Endodermal cell (in vitro differentiated cells): ENCODE results near the gene RHOV. TPM values are rescaled to one million over a fixed set of nuclear protein-coding genes. Genes with fewer than 3 reads are reported as not detected.

Experiments
- DNase-seq: peaks from one replicate; pipeline ENCODE4 v3.0.0-alpha.2; 2017
- H3K27ac ChIP-seq: 2 replicates; pipeline ENCODE4 v1.5.1; 2013; ENCODE audit warnings: mild to moderate bottlenecking, low read depth, low read length, moderate library complexity
- H3K27me3 ChIP-seq: 2 replicates; pipeline ENCODE4 v1.6.1; 2013; ENCODE audit warnings: mild to moderate bottlenecking, low read length, moderate library complexity; ENCODE audit not compliant: insufficient read depth, control insufficient read depth, poor library complexity, severe bottlenecking
- H3K36me3 ChIP-seq: 2 replicates; pipeline ENCODE4 v1.7.0; 2013; ENCODE audit warnings: mild to moderate bottlenecking, low read length, moderate library complexity; ENCODE audit not compliant: control insufficient read depth, insufficient read depth
- H3K4me1 ChIP-seq: one replicate; pipeline ENCODE4 v1.7.0; 2013; ENCODE audit warnings: low read length; ENCODE audit not compliant: control insufficient read depth, insufficient read depth
- H3K4me3 ChIP-seq: 2 replicates; pipeline ENCODE4 v1.5.1; 2013; ENCODE audit warnings: mild to moderate bottlenecking, low read length, moderate library complexity
- H3K9ac ChIP-seq: 2 replicates; pipeline ENCODE4 v1.6.1; 2013; ENCODE audit warnings: mild to moderate bottlenecking, low read length, moderate library complexity; ENCODE audit not compliant: poor library complexity, severe bottlenecking; ENCODE audit errors: extremely low read depth
- H3K9me3 ChIP-seq: 2 replicates; pipeline ENCODE4 v1.6.1; 2013; ENCODE audit warnings: mild to moderate bottlenecking, low read length, moderate library complexity; ENCODE audit not compliant: control insufficient read depth
- H3K27ac Mint-ChIP-seq: 2 replicates; pipeline ENCODE4 v1.8.0; 2020; ENCODE audit warnings: mixed read lengths
- H3K27me3 Mint-ChIP-seq: 2 replicates; pipeline ENCODE4 v1.8.0; 2021; ENCODE audit warnings: mild to moderate bottlenecking, mixed read lengths; ENCODE audit not compliant: insufficient read depth
- H3K36me3 Mint-ChIP-seq: 2 replicates; pipeline ENCODE4 v1.8.0; 2020; ENCODE audit warnings: low read depth, mixed read lengths
- H3K4me1 Mint-ChIP-seq: 2 replicates; pipeline ENCODE4 v1.8.0; 2020; ENCODE audit warnings: mixed read lengths
- H3K4me3 Mint-ChIP-seq: 2 replicates; pipeline ENCODE4 v1.8.0; 2020; ENCODE audit warnings: mild to moderate bottlenecking, moderate library complexity, mixed read lengths
- H3K9me3 Mint-ChIP-seq: 2 replicates; pipeline ENCODE4 v1.8.0; 2020; ENCODE audit warnings: mild to moderate bottlenecking, mixed read lengths
- WGBS, 2 experiments: methylation state at CpG; one replicate each; pipeline versions ENCODE4 v1.1.5 to v1.1.7; 2013; ENCODE audit warnings: missing lambda C conversion rate in 2 of 2, mixed read lengths in 1 of 2; ENCODE audit not compliant: insufficient coverage in 1 of 2, insufficient read length in 1 of 2; 5-methylcytosine and 5-hydroxymethylcytosine counted together
- total RNA-seq, 2 donors: library from RNA; stranded (reverse); fragmentation: NEBNext Ultra II Directional in 1 of 2; extraction: Animal tissue kit (Norgen Biotek cat#: 25700) in 1 of 2; gene quantifications; 2 replicates in 1 of 2; 3 replicates in 1 of 2; pipeline ENCODE4 v1.2.1, GENCODE V29; 2021
- TF ChIP-seq, protein P1 (sequence below): fragments of 200-600 bp; sonication (generic); conservative IDR thresholded peaks from 2 replicates; pipeline ENCODE4 v1.5.0; 2021; ENCODE audit warnings: antibody characterized with exemption, mild to moderate bottlenecking

Gene RHOV
- total RNA-seq, 2 donors from 2014 or later, result 1.8 to 2.8 TPM

DNA sequence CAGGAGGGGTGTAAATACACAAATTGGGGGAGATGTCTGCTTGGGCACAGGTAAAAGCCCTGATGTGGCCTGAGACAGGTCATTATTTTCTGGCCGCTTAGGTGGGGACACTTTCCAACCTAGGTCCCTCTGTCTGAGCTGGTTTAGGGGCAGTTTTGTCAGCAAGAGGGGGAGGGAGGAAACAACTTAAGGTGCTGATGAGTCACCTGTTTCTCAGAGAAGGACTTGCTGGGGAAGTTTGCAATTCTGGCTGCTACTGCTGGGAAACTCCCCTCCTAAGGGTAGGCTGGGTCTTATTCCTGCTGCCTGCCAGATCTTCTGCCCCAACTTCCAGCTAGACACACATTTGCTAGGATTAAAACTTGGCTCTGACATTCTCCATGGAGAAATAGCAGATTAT, 4.8 kb upstream of the RHOV start:
- peaks cover 10% of the 10 kb centered on the region for H3K9me3 ChIP-seq
- peak; percentile 72 for DNase-seq
- peaks cover 2% of the 10 kb centered on the region for H3K4me1 Mint-ChIP-seq
- WGBS, 2 experiments, result 75 to 100% methylated on average over 1 of the region's 1 CpG
- H3K4me3 Mint-ChIP-seq, result no peak overlapping the region
- no peak overlapping the region for H3K27ac ChIP-seq
- peaks cover 3% of the 10 kb centered on the region for H3K27me3 Mint-ChIP-seq
- H3K4me1 ChIP-seq, result no peaks in the 10 kb centered on the region
- H3K9me3 Mint-ChIP-seq, result peaks cover 9% of the 10 kb centered on the region
- no peaks in the 10 kb centered on the region for H3K36me3 ChIP-seq
- peaks cover 6% of the 10 kb centered on the region for H3K27me3 ChIP-seq
- H3K27ac Mint-ChIP-seq, result peak overlapping the region; percentile 32
- no peak overlapping the region for H3K4me3 ChIP-seq
- H3K36me3 Mint-ChIP-seq, result no peaks in the 10 kb centered on the region
- TF ChIP-seq, protein P1, sequence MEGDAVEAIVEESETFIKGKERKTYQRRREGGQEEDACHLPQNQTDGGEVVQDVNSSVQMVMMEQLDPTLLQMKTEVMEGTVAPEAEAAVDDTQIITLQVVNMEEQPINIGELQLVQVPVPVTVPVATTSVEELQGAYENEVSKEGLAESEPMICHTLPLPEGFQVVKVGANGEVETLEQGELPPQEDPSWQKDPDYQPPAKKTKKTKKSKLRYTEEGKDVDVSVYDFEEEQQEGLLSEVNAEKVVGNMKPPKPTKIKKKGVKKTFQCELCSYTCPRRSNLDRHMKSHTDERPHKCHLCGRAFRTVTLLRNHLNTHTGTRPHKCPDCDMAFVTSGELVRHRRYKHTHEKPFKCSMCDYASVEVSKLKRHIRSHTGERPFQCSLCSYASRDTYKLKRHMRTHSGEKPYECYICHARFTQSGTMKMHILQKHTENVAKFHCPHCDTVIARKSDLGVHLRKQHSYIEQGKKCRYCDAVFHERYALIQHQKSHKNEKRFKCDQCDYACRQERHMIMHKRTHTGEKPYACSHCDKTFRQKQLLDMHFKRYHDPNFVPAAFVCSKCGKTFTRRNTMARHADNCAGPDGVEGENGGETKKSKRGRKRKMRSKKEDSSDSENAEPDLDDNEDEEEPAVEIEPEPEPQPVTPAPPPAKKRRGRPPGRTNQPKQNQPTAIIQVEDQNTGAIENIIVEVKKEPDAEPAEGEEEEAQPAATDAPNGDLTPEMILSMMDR, result no peak
- no peak overlapping the region for H3K9ac ChIP-seq

DNA sequence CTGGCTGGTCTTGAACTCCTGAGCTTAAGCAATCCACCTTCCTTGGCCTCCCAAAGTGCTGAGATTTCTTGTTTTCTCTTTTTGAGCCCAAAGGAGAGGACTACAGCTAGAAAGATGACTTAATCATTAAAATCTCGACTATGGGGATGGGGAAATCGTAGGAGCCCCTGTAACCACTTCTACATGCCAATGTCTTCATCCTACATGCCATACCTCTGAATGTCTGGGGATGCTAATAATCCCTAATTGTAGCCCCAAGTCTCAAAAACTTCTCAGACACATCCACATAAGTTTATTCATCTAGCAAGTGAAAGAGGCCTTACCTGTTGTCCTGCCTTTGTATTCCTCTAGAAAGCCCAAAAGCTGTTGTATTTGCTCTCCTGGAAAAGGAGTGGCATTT, 3.7 kb upstream of the RHOV start:
- TF ChIP-seq, protein P1, result no peak
- H3K4me3 Mint-ChIP-seq, result no peak overlapping the region

DNA sequence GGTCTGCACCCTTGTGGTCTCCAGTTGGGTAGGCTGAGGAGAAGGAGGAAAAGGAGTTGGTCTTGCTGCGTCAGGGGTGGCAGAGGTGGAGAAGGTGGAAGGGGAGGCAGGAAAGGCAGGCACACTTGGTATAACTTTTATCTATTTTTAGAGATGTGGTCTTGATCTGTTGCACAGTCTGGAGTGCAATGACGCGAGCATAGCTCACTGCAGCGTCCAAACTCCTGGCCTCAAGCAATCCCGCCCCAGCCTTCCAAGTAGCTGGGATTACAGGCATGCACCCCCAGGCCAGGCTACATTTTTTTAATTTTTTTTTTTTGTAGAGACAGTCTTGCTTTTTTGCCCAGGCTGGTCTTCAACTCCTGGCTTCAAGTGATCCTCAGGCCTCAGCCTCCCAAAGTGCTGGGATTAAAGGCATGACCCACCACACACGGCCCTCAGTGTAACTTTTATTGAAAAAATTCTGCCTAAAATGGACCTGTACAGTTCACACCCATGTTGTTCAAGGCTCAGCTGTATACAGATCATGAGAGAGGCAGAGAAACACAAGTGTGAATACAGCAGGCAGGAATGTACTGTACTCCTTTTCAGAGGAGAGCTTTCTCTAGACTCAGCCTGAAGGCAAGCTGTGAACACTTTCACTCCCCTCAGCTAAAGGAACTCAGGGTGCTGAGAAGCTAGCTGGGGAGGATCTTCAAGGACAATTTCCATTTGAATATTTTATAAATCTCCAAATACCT, 2.1 kb upstream of the RHOV start:
- Mint-ChIP-seq H3K27me3 (peaks cover 3% of the 10 kb centered on the region), H3K4me3 (no peak overlapping the region), H3K9me3 (no peaks in the 10 kb centered on the region), H3K4me1 (peaks cover 20% of the 10 kb centered on the region), H3K27ac (no peak overlapping the region), H3K36me3 (no peaks in the 10 kb centered on the region)
- H3K9me3 ChIP-seq, result no peaks in the 10 kb centered on the region
- no peaks in the 10 kb centered on the region for H3K36me3 ChIP-seq
- WGBS, 2 experiments, result 89 to 93% methylated on average over 6 of the region's 6 CpGs
- no peaks in the 10 kb centered on the region for H3K4me1 ChIP-seq
- H3K27ac ChIP-seq, result no peak overlapping the region
- peaks cover 6% of the 10 kb centered on the region for H3K27me3 ChIP-seq
- H3K4me3 ChIP-seq, result no peak overlapping the region
- no peak for DNase-seq
- TF ChIP-seq, protein P1, result no peak
- H3K9ac ChIP-seq, result no peak overlapping the region

More for the DNA sequence above, 3.7 kb upstream of the RHOV start:
- DNase-seq, result no peak
- Histone ChIP-seq H3K9me3 (peaks cover 4% of the 10 kb centered on the region), H3K4me3 (no peak overlapping the region), H3K9ac (no peak overlapping the region), H3K27me3 (peaks cover 6% of the 10 kb centered on the region), H3K36me3 (no peaks in the 10 kb centered on the region), H3K4me1 (no peaks in the 10 kb centered on the region), H3K27ac (no peak overlapping the region)
- Mint-ChIP-seq H3K9me3 (peaks cover 4% of the 10 kb centered on the region), H3K4me1 (peaks cover 7% of the 10 kb centered on the region), H3K36me3 (no peaks in the 10 kb centered on the region), H3K27me3 (peaks cover 3% of the 10 kb centered on the region), H3K27ac (no peak overlapping the region)
- 92% methylated on average over 2 of the region's 2 CpGs; no CpG with 5 or more reads in 1 of the 2 experiments for WGBS, 2 experiments
